ENCODE measurements around the gene FBXO47.
"Not testable (repeated sequence)": the region's sequence is repeated elsewhere in the genome, so short reads cannot be mapped to it uniquely, and the experiment has no call there.

FBXO47 gene

DNA sequence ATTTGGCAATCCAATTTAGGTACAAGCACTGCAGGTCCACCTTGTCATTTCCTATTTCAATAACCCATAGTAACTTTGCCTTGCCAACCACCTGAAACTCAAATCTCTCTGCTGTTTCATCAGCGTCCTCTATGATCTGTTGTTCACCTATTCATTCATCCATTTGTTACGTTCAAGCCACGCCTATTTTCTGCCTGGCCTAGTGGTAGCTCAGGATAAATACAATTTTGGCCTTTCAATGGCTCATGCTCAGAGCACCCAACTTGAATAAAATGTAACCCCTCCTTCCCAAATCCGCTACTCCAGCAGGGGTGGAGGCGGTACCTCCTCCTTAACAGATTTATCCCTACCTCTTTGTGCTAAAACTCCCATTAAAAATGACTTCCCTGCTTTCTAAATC is 3.6 kb upstream of the FBXO47 start:
- Histone ChIP-seq H3K27me3 (ENCODE audit: control insufficient read depth in 1 of 2, insufficient read depth in 2 of 2, low read length in 2 of 2) (no peaks in the 10 kb centered on the region), H3K4me1 (ENCODE audit: insufficient read depth, low read length) (peaks cover 6% of the 10 kb centered on the region), H3K4me3 (ENCODE audit: low read depth in 1 of 2, low read length in 2 of 2) (no peak overlapping the region), H3K9ac (ENCODE audit: low read length) (no peak overlapping the region), H3K36me3 (ENCODE audit: insufficient read depth, low read length) (no peaks in the 10 kb centered on the region), H3K9me3 (ENCODE audit: low read length) (no peaks in the 10 kb centered on the region), H3K27ac (ENCODE audit: low read depth, low read length) (no peak overlapping the region)

DNA sequence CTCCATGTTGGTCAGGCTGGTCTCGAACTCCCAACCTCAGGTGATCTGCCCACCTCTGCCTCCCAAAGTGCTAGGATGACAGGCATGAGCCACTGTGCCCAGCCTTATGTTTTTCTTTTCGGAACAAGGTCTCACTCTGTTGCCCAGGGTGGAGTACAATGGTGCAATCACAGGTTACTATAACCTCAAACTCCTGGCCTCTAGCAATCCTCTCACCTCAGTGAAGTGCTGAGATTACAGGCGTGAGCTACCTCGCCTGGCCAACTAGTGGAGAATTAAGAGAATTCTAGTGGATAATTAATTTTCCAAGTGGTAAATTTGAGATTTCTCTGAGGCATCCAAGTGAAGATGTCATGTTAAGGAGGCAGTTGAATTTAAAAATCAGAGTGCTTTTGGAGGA is 2.9 kb upstream of the FBXO47 start:
- H3K36me3 ChIP-seq (ENCODE audit: insufficient read depth, low read length), result no peaks in the 10 kb centered on the region

DNA sequence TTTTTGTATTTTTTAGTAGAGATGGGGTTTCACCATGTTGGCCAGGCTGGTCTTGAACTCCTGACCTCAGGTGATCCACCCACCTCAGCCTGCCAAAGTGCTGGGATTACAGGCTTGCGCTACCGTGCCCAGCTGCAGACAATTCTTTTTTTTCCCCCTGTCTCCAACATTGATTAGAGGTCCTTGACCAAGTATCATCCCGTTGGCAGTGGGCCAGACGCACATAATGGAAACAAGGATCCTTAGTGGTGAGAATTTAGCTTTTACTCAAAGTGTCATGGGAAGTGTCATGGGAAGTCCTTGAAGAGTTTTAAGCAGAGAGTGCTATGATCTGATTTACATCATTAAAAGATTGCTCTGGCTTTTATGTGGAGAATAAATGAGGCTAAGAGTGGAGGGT is 2.1 kb upstream of the FBXO47 start:
- H3K9ac ChIP-seq (ENCODE audit: low read length), result no peak overlapping the region
- no peaks in the 10 kb centered on the region for H3K36me3 ChIP-seq (ENCODE audit: insufficient read depth, low read length)
- no peak overlapping the region for H3K4me3 ChIP-seq (ENCODE audit: low read depth in 1 of 2, low read length in 2 of 2)
- peaks cover 6% of the 10 kb centered on the region for H3K4me1 ChIP-seq (ENCODE audit: insufficient read depth, low read length)
- no peaks in the 10 kb centered on the region for H3K27me3 ChIP-seq (ENCODE audit: control insufficient read depth in 1 of 2, insufficient read depth in 2 of 2, low read length in 2 of 2)
- H3K27ac ChIP-seq (ENCODE audit: low read depth, low read length), result no peak overlapping the region
- H3K9me3 ChIP-seq (ENCODE audit: low read length), result no peaks in the 10 kb centered on the region

More for the DNA sequence above, 2.9 kb upstream of the FBXO47 start:
- H3K27ac ChIP-seq (ENCODE audit: low read depth, low read length), result no peak overlapping the region
- no peak overlapping the region for H3K9ac ChIP-seq (ENCODE audit: low read length)
- H3K27me3 ChIP-seq (ENCODE audit: control insufficient read depth in 1 of 2, insufficient read depth in 2 of 2, low read length in 2 of 2), result no peaks in the 10 kb centered on the region
- H3K4me3 ChIP-seq (ENCODE audit: low read depth in 1 of 2, low read length in 2 of 2), result no peak overlapping the region
- peaks cover 6% of the 10 kb centered on the region for H3K4me1 ChIP-seq (ENCODE audit: insufficient read depth, low read length)
- no peaks in the 10 kb centered on the region for H3K9me3 ChIP-seq (ENCODE audit: low read length)

DNA sequence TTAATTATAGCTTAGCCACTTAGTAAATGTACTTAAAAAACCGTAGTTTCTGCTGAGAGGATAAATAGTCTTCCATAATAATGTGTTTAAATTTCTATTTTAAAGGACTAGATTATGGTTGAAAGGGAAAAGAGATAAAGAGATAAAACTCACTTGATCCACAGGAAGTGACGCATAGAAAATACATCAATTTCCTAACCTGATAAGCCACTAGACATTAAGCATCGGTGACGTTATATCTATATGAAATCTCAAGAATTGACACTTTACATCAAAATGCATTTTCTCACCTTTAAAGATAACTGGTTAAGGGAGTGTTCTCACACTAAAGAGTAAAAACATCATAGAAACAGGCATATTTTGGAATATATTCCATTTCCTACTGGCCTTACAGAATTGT is 5.8 kb downstream of the FBXO47 start:
- Histone ChIP-seq H3K9me3 (ENCODE audit: low read length) (no peaks in the 10 kb centered on the region), H3K36me3 (ENCODE audit: insufficient read depth, low read length) (no peaks in the 10 kb centered on the region), H3K4me1 (ENCODE audit: insufficient read depth, low read length) (no peaks in the 10 kb centered on the region), H3K27ac (ENCODE audit: low read depth, low read length) (no peak overlapping the region), H3K27me3 (ENCODE audit: control insufficient read depth in 1 of 2, insufficient read depth in 2 of 2, low read length in 2 of 2) (no peaks in the 10 kb centered on the region), H3K9ac (ENCODE audit: low read length) (no peak overlapping the region), H3K4me3 (ENCODE audit: low read depth in 1 of 2, low read length in 2 of 2) (no peak overlapping the region)

DNA sequence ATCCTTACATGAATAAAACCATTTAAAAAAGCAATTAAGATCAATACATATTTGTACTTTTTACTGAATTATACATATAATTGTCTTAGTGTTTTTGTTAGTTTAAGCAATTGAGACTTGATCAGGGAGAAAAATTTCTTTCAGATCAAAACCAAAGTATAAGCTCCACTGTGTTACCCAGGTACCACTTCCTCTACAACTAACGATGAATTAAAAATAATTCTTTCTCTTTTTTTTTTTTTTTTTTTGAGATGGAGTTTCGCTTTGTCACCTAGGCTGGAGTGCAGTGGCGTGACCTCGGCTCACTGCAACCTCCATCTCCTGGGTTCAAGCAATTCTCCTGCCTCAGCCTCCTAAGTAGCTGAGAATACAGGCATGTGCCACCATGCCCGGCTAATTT is 6.8 kb downstream of the FBXO47 start:
- no peaks in the 10 kb centered on the region for H3K4me1 ChIP-seq (ENCODE audit: insufficient read depth, low read length)
- H3K27me3 ChIP-seq (ENCODE audit: control insufficient read depth in 1 of 2, insufficient read depth in 2 of 2, low read length in 2 of 2), result no peaks in the 10 kb centered on the region
- no peak overlapping the region for H3K4me3 ChIP-seq (ENCODE audit: low read depth in 1 of 2, low read length in 2 of 2)
- no peaks in the 10 kb centered on the region for H3K9me3 ChIP-seq (ENCODE audit: low read length)
- no peak overlapping the region for H3K9ac ChIP-seq (ENCODE audit: low read length)
- no peaks in the 10 kb centered on the region for H3K36me3 ChIP-seq (ENCODE audit: insufficient read depth, low read length)
- no peak overlapping the region for H3K27ac ChIP-seq (ENCODE audit: low read depth, low read length)

DNA sequence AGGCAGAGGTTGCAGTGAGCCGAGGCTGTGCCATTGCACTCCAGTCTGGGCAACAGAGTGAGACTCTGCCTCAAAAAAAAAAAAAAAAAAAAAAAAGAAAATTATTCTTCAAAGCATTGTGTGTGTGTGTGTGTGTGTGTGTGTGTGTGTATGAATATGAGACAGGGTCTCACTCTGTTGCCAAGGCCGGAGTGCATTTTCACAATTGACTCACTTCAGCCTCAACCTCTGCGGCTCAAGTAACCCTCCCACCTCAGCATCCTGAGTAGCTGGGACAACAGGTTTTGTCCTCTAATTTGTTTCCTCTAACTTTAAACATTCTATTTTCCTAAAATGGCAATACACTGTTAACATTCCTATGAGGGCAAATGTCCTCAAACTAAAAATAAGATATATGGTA is 7.7 kb downstream of the FBXO47 start:
- no peaks in the 10 kb centered on the region for H3K4me1 ChIP-seq (ENCODE audit: insufficient read depth, low read length)
- H3K4me3 ChIP-seq (ENCODE audit: low read depth in 1 of 2, low read length in 2 of 2), result no peak overlapping the region
- no peaks in the 10 kb centered on the region for H3K36me3 ChIP-seq (ENCODE audit: insufficient read depth, low read length)
- no peaks in the 10 kb centered on the region for H3K27me3 ChIP-seq (ENCODE audit: control insufficient read depth in 1 of 2, insufficient read depth in 2 of 2, low read length in 2 of 2)
- no peak overlapping the region for H3K9ac ChIP-seq (ENCODE audit: low read length)
- H3K9me3 ChIP-seq (ENCODE audit: low read length), result no peaks in the 10 kb centered on the region
- H3K27ac ChIP-seq (ENCODE audit: low read depth, low read length), result no peak overlapping the region

DNA sequence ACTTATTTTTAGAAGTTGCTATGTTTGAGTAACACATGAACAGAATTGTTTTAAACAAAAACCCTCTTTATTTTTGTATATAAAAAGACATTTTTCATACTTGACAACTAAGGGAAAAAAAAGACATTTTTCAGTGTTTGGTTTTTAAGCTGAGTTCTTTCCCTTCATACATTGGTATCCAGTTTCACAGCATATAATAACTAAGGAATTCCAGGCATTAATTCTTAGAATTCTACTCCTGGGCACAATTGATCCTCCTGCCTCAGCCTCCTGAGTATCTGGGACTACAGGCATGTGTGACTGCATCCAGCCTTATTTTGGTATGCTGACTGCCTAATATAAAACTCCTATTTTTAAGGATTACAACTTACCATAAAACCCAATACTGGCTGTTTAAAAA is 8.4 kb downstream of the FBXO47 start:
- no peak overlapping the region for H3K9ac ChIP-seq (ENCODE audit: low read length)
- H3K4me3 ChIP-seq (ENCODE audit: low read depth in 1 of 2, low read length in 2 of 2), result no peak overlapping the region
- H3K27me3 ChIP-seq (ENCODE audit: control insufficient read depth in 1 of 2, insufficient read depth in 2 of 2, low read length in 2 of 2), result no peaks in the 10 kb centered on the region
- H3K4me1 ChIP-seq (ENCODE audit: insufficient read depth, low read length), result no peaks in the 10 kb centered on the region
- H3K27ac ChIP-seq (ENCODE audit: low read depth, low read length), result no peak overlapping the region
- no peaks in the 10 kb centered on the region for H3K9me3 ChIP-seq (ENCODE audit: low read length)
- no peaks in the 10 kb centered on the region for H3K36me3 ChIP-seq (ENCODE audit: insufficient read depth, low read length)

DNA sequence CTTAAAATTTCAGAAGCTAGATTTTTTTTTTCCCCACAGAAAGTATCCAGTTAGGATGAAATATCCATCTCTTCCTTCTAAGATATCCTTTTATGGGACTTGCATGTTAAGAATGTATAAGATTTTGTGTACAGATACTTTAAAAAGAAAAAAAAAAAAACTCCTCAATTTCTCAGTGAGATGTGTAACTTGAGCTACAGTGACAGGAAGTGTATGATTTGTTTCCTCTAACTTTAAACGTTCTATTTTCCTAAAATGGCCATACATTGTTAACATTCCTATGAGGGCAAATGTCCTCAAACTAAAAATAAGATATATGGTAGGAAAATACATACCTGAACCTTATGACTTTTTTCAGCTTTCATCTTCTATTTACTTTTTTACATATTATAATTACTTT is 8.9 kb downstream of the FBXO47 start:
- Histone ChIP-seq H3K4me1 (ENCODE audit: insufficient read depth, low read length) (no peaks in the 10 kb centered on the region), H3K4me3 (ENCODE audit: low read depth in 1 of 2, low read length in 2 of 2) (no peak overlapping the region), H3K9me3 (ENCODE audit: low read length) (no peaks in the 10 kb centered on the region), H3K36me3 (ENCODE audit: insufficient read depth, low read length) (no peaks in the 10 kb centered on the region), H3K27me3 (ENCODE audit: control insufficient read depth in 1 of 2, insufficient read depth in 2 of 2, low read length in 2 of 2) (no peaks in the 10 kb centered on the region), H3K9ac (ENCODE audit: low read length) (no peak overlapping the region), H3K27ac (ENCODE audit: low read depth, low read length) (no peak overlapping the region)

DNA sequence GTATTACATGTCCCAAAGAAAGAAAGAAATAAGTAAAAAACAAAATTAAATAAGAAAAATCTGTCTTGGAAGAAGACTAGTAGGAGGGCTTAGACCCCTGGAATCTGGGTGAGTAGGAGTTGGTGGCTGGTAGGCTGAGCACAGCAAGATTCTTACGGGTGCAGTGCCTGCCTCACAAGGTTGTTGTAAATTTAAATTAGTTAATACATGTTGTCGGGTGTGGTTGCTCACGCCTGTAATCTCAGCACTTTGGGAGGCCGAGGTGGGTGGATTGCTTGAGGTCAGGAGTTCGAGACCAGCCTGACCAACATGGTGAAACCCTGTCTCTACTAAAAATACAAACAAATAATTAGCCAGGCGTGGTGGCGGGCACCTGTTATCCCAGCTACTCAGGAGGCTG is 13.4 kb downstream of the FBXO47 start:
- H3K4me1 ChIP-seq (ENCODE audit: insufficient read depth, low read length); H3K27ac ChIP-seq (ENCODE audit: low read depth, low read length); H3K9ac ChIP-seq (ENCODE audit: low read length); H3K9me3 ChIP-seq (ENCODE audit: low read length); H3K4me3 ChIP-seq (ENCODE audit: low read depth in 1 of 2, low read length in 2 of 2); H3K36me3 ChIP-seq (ENCODE audit: insufficient read depth, low read length); H3K27me3 ChIP-seq (ENCODE audit: control insufficient read depth in 1 of 2, insufficient read depth in 2 of 2, low read length in 2 of 2): not testable (repeated sequence)

DNA sequence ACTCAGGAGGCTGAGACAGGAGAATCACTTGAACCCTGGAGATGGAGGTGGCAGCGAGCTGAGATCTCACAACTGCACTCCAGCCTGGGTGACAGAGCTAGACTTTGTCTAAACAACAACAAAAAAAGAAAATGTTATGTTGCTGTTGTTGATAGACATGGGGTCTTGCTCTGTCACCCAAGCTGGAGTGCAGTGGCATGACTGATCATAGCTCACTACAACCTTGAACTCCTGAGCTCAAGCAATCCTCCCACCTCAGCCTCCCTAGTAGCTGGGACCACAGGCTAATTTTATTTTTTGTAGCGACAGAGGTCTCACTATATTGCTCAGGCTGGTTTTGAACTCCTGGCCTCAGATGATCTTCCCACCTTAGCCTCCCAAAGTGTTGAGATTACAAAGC is 20.0 kb downstream of the FBXO47 start:
- Histone ChIP-seq H3K9ac (ENCODE audit: low read length) (no peak overlapping the region), H3K36me3 (ENCODE audit: insufficient read depth, low read length) (no peaks in the 10 kb centered on the region), H3K4me1 (ENCODE audit: insufficient read depth, low read length) (peaks cover 6% of the 10 kb centered on the region), H3K4me3 (ENCODE audit: low read depth in 1 of 2, low read length in 2 of 2) (no peak overlapping the region), H3K9me3 (ENCODE audit: low read length) (no peaks in the 10 kb centered on the region), H3K27me3 (ENCODE audit: control insufficient read depth in 1 of 2, insufficient read depth in 2 of 2, low read length in 2 of 2) (no peaks in the 10 kb centered on the region), H3K27ac (ENCODE audit: low read depth, low read length) (no peak overlapping the region)

DNA sequence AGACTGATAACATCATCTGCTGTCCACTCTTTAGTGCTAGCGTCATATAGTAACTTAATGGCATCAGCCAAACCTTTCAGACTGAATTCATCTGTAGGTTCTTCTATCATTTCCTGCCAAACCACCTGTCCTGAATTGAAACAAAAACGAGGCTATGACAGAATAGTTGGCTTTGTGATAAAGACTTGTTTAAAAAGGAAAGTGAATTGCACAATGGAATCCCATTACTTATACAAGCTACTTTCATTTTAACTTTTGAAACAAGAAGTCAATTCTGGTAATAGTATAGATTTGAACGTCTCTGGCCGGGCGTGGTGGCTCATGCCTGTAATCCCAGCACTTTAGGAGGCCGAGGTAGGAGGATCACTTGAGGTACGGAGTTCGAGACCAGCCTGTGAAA is 23.6 kb downstream of the FBXO47 start:
- H3K9me3 ChIP-seq (ENCODE audit: low read length), result no peaks in the 10 kb centered on the region
- H3K9ac ChIP-seq (ENCODE audit: low read length), result no peak overlapping the region
- peaks cover 6% of the 10 kb centered on the region for H3K4me1 ChIP-seq (ENCODE audit: insufficient read depth, low read length)
- H3K27ac ChIP-seq (ENCODE audit: low read depth, low read length), result no peak overlapping the region
- H3K36me3 ChIP-seq (ENCODE audit: insufficient read depth, low read length), result no peaks in the 10 kb centered on the region
- no peak overlapping the region for H3K4me3 ChIP-seq (ENCODE audit: low read depth in 1 of 2, low read length in 2 of 2)
- no peaks in the 10 kb centered on the region for H3K27me3 ChIP-seq (ENCODE audit: control insufficient read depth in 1 of 2, insufficient read depth in 2 of 2, low read length in 2 of 2)

DNA sequence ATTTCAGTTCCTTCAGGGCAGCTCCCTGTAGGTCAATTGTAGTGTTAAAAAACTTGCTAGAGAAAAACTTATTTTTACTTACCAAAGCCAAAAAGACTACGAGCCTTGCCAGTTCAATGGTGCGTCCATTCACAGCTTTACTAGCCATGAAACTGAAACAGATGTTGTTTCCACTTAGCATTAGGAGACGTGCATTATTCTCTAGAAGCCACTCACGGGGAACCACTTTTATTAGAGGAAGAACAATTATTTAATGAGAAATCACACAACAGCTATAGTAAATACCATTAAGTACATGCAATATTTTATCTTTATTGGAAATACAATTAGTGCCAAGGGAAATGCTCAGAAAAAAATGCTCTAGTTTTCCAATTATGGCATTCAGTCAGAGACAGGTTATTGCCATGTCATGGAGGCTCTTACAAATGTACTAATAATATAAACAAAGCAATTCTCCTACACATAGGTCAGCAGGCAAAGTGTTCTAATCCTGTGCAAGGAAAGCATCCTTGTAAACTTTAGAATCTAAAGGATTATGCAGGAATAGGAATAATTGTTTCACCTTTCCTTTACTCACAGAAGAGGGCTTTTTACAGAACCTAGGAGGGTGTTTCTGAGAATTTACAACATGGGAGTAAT is 24.4 kb downstream of the FBXO47 start:
- Histone ChIP-seq H3K4me3 (ENCODE audit: low read depth in 1 of 2, low read length in 2 of 2) (no peak overlapping the region), H3K36me3 (ENCODE audit: insufficient read depth, low read length) (no peaks in the 10 kb centered on the region), H3K27me3 (ENCODE audit: control insufficient read depth in 1 of 2, insufficient read depth in 2 of 2, low read length in 2 of 2) (no peaks in the 10 kb centered on the region), H3K27ac (ENCODE audit: low read depth, low read length) (no peak overlapping the region), H3K9me3 (ENCODE audit: low read length) (no peaks in the 10 kb centered on the region), H3K4me1 (ENCODE audit: insufficient read depth, low read length) (peaks cover 6% of the 10 kb centered on the region), H3K9ac (ENCODE audit: low read length) (no peak overlapping the region)
